K562 (cell line): ENCODE data around the gene HMBS. TPM values are rescaled to one million over a fixed set of nuclear protein-coding genes. Genes with fewer than 3 reads are reported as not detected.

ENCODE experiments used
- ATAC-seq: fragments of 200-7000 bp; cut with Tn5 transposase; 3 replicates; pipeline ENCODE4 v1.9.1; 2020; ENCODE audit warnings: moderate library complexity
- BruUV-seq: library from RNA; stranded (reverse); fragments of 400-500 nt; replicated peaks from 2 replicates; lab custom pipeline; 2021; lab: Mats Ljungman, UMichigan
- CTCF ChIA-PET: fragments of 300-600 bp; formaldehyde crosslinking; extraction: SDS; loops from one replicate; lab custom pipeline; 2021; ENCODE audit warnings: low intra/inter-chr PET ratio; lab: Yijun Ruan, JAX
- POLR2A ChIA-PET: fragments of 300-600, 350-650 bp; sonication (Branson Sonifier 250); formaldehyde crosslinking; extraction: SDS; loops from one replicate; lab custom pipeline; 2021; ENCODE audit warnings: antibody characterized with exemption, inconsistent platforms; lab: Yijun Ruan, JAX
- DNase-seq, 4 experiments: peaks; one replicate each; pipeline versions ENCODE4 v3.0.0 to v3.0.0-alpha.2; 2011 to 2018; ENCODE audit warnings: low spot score in 3 of 4, mixed read lengths in 3 of 4; ENCODE audit errors: extremely low read depth in 1 of 4
- FAIRE-seq: peaks from 2 replicates; lab custom pipeline; 2011; peaks lifted over from hg19 to GRCh38; lab: Jason Lieb, UNC
- H2AFZ ChIP-seq: 2 replicates; pipeline ENCODE4 v1.6.0; 2011; ENCODE audit warnings: low read depth, low read length, control low read depth, inconsistent platforms
- H3K27ac ChIP-seq: fragments of 200-600 bp; 3 replicates; pipeline ENCODE4 v1.8.0; 2011; ENCODE audit warnings: low read depth, mild to moderate bottlenecking, control low read depth, inconsistent platforms, low read length, moderate library complexity, mixed read lengths; ENCODE audit errors: extremely low read depth
- H3K27me3 ChIP-seq, 2 experiments: fragments of 300-600 bp in 1 of 2; 2 replicates in 1 of 2; 3 replicates in 1 of 2; pipeline versions ENCODE4 v1.6.0 to v1.8.0; 2011; ENCODE audit warnings: inconsistent platforms in 2 of 2, low read length in 2 of 2, mild to moderate bottlenecking in 1 of 2, mixed read lengths in 1 of 2, moderate library complexity in 1 of 2; ENCODE audit not compliant: control insufficient read depth in 2 of 2, insufficient read depth in 2 of 2
- H3K36me3 ChIP-seq: fragments of 300-600 bp; 3 replicates; pipeline ENCODE4 v1.8.0; 2011; ENCODE audit warnings: mild to moderate bottlenecking, low read length, inconsistent platforms; ENCODE audit not compliant: control insufficient read depth, insufficient read depth
- H3K4me1 ChIP-seq, 2 experiments: fragments of 200-600 bp in 1 of 2; replicated peaks in 1 of 2; 2 replicates in 1 of 2; 3 replicates in 1 of 2; pipeline versions ENCODE4 v1.5.1 to v1.8.0; 2011; ENCODE audit warnings: inconsistent platforms in 2 of 2, low read length in 2 of 2, mild to moderate bottlenecking in 1 of 2, mixed read lengths in 1 of 2, moderate library complexity in 1 of 2; ENCODE audit not compliant: control insufficient read depth in 2 of 2, insufficient read depth in 2 of 2
- H3K4me2 ChIP-seq: 2 replicates; pipeline ENCODE4 v1.6.1; 2011; ENCODE audit warnings: low read length, control low read depth, inconsistent platforms, mixed read lengths; ENCODE audit not compliant: insufficient read depth
- H3K4me3 ChIP-seq: fragments of 200-600 bp; sonication (generic), shearing (Covaris generic); 2 replicates; pipeline ENCODE4 v1.5.1; 2016; ENCODE audit warnings: control low read depth, inconsistent platforms
- H3K79me2 ChIP-seq: fragments of 200-600 bp; 3 replicates; pipeline ENCODE4 v1.8.0; 2011; ENCODE audit warnings: low read length, inconsistent platforms; ENCODE audit not compliant: control insufficient read depth, insufficient read depth
- H3K9ac ChIP-seq, 2 experiments: 2 replicates each; pipeline versions ENCODE4 v1.6.0 to v1.6.1; 2011; ENCODE audit warnings: low read depth in 2 of 2, low read length in 2 of 2, control low read depth in 1 of 2, inconsistent platforms in 1 of 2, mild to moderate bottlenecking in 1 of 2, mixed read lengths in 1 of 2; ENCODE audit not compliant: insufficient read depth in 1 of 2
- H3K9me1 ChIP-seq: one replicate; pipeline ENCODE4 v1.6.0; 2011; ENCODE audit warnings: inconsistent platforms, mild to moderate bottlenecking, low read length, moderate library complexity; ENCODE audit not compliant: control insufficient read depth, insufficient read depth
- H3K9me3 ChIP-seq: replicated peaks from 2 replicates; pipeline ENCODE4 v1.5.1; 2011; ENCODE audit warnings: low read depth, low read length, inconsistent platforms; ENCODE audit not compliant: control insufficient read depth, insufficient read depth
- H4K20me1 ChIP-seq: replicated peaks from 2 replicates; pipeline ENCODE4 v1.6.1; 2011; ENCODE audit warnings: low read length, inconsistent platforms, mixed read lengths; ENCODE audit not compliant: control insufficient read depth, insufficient read depth
- POLR2AphosphoS2 ChIP-seq: IDR thresholded peaks from 2 replicates; pipeline ENCODE4 v1.6.1; 2012; ENCODE audit warnings: low read length, improper control_type of control experiment
- ZNF778 ChIP-seq: fragments of 450-650 bp; formaldehyde crosslinking; IDR thresholded peaks from 2 replicates; pipeline ENCODE4 v1.4.0; 2020; ENCODE audit warnings: mild to moderate bottlenecking, moderate library complexity
- WGBS: fragments of 100-300 bp; shearing (Covaris generic); methylation state at CpG from one replicate; pipeline ENCODE4 v1.1.6; 2016; ENCODE audit warnings: low coverage, mixed read lengths; ENCODE audit not compliant: insufficient coverage; ENCODE audit errors: missing lambda C conversion rate; 5-methylcytosine and 5-hydroxymethylcytosine counted together
- in situ Hi-C: fragments of 300-500 bp; cut with MboI; formaldehyde crosslinking; loops from 4 replicates; pipeline ENCODE4 v1.15.0; 2018; ENCODE audit warnings: inconsistent platforms, mixed read lengths
- intact Hi-C: fragments of 100-400 bp; cut with micrococcal nuclease; formaldehyde crosslinking; loops from 2 replicates; pipeline ENCODE4 v1.14.2; 2022
- polyA plus RNA-seq, 8 experiments: library from polyadenylated mRNA; depleted of rRNA in 4 of 8; stranded (reverse) in 5 of 8; unstranded in 3 of 8; fragments of >200 nt; fragmentation: Nextera tagmentation in 2 of 8; fragmentation: Illumina TruSeq in 1 of 8; extraction: Ambion mirVana in 2 of 8; extraction: Trizol in 1 of 8; gene quantifications; 2 replicates each; pipeline versions ENCODE4 v1.2.1 to v1.2.3, GENCODE V29; 2011 to 2014; ENCODE audit warnings: inconsistent platforms in 1 of 8, missing spikeins in 1 of 8
- total RNA-seq, 7 experiments: library from RNA; depleted of rRNA in 6 of 7; stranded (reverse); fragments of >200 nt in 6 of 7; fragmentation: Illumina TruSeq in 2 of 7; extraction: Trizol in 2 of 7; gene quantifications; 2 replicates each; pipeline versions ENCODE4 v1.2.1 to v1.2.3, GENCODE V29; 2011 to 2021; ENCODE audit warnings: low replicate concordance in 1 of 7
- TF ChIP-seq, protein P1 (sequence below): fragments of 250-450 bp; sonication (Bioruptor Pico); IDR thresholded peaks from 2 replicates; pipeline ENCODE4 v1.9.0; 2021; ENCODE audit warnings: mild to moderate bottlenecking, inconsistent platforms
- TF ChIP-seq, protein P2 (sequence below): IDR thresholded peaks from 2 replicates; pipeline ENCODE4 v1.6.1; 2012; ENCODE audit warnings: low read depth, low read length, improper control_type of control experiment, borderline replicate concordance

Gene HMBS
- total and polyA plus RNA-seq, 9 of the 15 experiments (the other 6 are each of a cell fraction or from before 2014, with no cell fraction given), result 56.9 to 385 (median 286) TPM

DNA sequence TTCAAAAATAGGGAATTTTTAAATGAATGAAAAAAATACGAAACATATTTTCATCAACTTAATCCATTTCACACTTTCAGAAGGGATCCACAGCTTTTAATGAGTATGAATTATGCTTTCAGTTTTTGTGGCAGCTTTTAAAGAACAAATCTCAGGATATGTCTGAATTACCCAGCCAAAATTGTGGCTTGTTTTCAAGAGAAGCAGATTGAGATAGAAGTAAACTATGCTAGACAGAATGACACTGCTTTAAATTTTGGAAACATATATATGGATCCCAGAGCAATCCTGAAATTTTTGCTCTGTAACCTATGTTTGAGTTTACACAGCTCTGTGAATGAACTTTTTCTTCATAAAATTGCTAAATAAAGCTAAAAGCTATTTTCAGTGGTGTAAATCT lies 34.3 kb downstream of the HMBS start:
- Histone ChIP-seq H3K9me1 (no peaks in the 10 kb centered on the region), H3K9ac (no peak overlapping the region), H3K27me3 (no peaks in the 10 kb centered on the region), H3K27ac (no peak overlapping the region), H3K4me3 (no peak overlapping the region), H2AFZ (no peak overlapping the region), H3K36me3 (peaks cover 52% of the 10 kb centered on the region), H3K79me2 (peaks cover 24% of the 10 kb centered on the region), H4K20me1 (no peaks in the 10 kb centered on the region), H3K4me2 (no peak overlapping the region), H3K4me1 (peaks cover 20 to 21% of the 10 kb centered on the region in 2 experiments), H3K9me3 (no peaks in the 10 kb centered on the region)
- DNase-seq (no peak), ATAC-seq (no peak), FAIRE-seq (no peak)
- no TSS peak for BruUV-seq
- in situ Hi-C loops, result no loop called here
- WGBS, result 100% methylated on average over 1 of the region's 1 CpG
- ChIA-PET CTCF (no interaction called here), POLR2A (interaction anchor here (1.2 to 1.8 kb wide), 3 partner anchors 9 to 24 kb away, joined by 3 to 10 read pairs (median 6); partner anchors contain the start of gene C2CD2L)
- TF ChIP-seq ZNF778 (no peak), POLR2AphosphoS2 (no peak)
- TF ChIP-seq, protein P1, sequence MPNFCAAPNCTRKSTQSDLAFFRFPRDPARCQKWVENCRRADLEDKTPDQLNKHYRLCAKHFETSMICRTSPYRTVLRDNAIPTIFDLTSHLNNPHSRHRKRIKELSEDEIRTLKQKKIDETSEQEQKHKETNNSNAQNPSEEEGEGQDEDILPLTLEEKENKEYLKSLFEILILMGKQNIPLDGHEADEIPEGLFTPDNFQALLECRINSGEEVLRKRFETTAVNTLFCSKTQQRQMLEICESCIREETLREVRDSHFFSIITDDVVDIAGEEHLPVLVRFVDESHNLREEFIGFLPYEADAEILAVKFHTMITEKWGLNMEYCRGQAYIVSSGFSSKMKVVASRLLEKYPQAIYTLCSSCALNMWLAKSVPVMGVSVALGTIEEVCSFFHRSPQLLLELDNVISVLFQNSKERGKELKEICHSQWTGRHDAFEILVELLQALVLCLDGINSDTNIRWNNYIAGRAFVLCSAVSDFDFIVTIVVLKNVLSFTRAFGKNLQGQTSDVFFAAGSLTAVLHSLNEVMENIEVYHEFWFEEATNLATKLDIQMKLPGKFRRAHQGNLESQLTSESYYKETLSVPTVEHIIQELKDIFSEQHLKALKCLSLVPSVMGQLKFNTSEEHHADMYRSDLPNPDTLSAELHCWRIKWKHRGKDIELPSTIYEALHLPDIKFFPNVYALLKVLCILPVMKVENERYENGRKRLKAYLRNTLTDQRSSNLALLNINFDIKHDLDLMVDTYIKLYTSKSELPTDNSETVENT, result no peak
- TF ChIP-seq, protein P2, sequence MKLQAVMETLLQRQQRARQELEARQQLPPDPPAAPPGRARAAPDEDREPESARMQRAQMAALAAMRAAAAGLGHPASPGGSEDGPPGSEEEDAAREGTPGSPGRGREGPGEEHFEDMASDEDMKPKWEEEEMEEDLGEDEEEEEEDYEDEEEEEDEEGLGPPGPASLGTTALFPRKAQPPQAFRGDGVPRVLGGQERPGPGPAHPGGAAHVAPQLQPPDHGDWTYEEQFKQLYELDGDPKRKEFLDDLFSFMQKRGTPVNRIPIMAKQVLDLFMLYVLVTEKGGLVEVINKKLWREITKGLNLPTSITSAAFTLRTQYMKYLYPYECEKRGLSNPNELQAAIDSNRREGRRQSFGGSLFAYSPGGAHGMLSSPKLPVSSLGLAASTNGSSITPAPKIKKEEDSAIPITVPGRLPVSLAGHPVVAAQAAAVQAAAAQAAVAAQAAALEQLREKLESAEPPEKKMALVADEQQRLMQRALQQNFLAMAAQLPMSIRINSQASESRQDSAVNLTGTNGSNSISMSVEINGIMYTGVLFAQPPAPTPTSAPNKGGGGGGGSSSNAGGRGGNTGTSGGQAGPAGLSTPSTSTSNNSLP, result no peak
- intact Hi-C loops, result no loop called here
